GM21381 (cell line): ENCODE measurements around the gene EHD1.
"Not testable (repeated sequence)": the region's sequence is repeated elsewhere in the genome, so short reads cannot be mapped to it uniquely, and the experiment has no call there.

ENCODE experiments used
- ATAC-seq: cut with Tn5 transposase; IDR thresholded peaks from one replicate; pipeline ENCODE4 v1.9.1; 2021; ENCODE audit warnings: mild to moderate bottlenecking, moderate library complexity; ENCODE audit not compliant: unreplicated experiment

EHD1 gene

GRCh38 chr11:64832467-64833197 lies 45.8 kb downstream of the EHD1 start:
- no peak for ATAC-seq

- ATAC-seq, result no peak
Observed at GRCh38 chr11:64831411-64831891, 47.0 kb downstream of the EHD1 start.

DNA sequence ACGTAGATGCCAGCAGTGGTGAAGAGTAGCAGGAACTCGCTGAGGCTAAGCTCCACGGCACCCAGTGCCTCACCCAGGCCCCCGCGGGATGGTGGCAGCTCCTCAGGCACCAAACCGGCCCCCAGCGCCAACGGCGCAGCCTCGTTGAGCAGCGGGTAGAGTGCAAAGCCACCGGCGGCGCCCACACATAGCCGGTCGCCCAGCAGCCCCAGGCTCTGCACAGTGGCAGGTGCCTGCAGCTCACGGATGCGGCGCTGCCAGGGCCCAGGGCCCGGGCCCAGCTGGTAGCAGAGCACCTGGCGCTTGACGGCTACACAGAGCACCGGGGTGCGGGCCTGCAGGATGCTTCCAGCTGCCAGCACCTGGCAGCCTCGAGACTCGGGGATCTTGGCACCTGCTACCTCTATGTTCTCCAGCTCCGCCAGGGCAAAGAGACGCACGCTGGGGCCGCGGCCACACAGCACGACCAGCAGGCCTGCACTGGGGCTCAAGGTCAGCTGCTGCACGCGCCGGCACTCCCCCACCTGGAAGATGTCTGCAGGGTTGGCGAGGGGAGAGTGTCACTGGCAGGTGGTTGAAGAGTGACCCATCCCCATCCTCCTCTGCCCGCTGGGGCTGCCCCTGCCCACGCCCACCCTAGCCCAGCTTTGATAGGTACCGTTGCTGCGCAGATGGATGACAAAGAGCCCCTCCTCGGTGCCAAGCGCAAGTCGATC lies 48.7 kb downstream of the EHD1 start:
- ATAC-seq, result no peak

GRCh38 chr11:64827451-64827839 lies 51.0 kb downstream of the EHD1 start:
- no peak for ATAC-seq

- ATAC-seq, result no peak
Observed at GRCh38 chr11:64826578-64827450, 51.6 kb downstream of the EHD1 start.

GRCh38 chr11:64826062-64826461 lies 52.4 kb downstream of the EHD1 start:
- ATAC-seq, result no peak

- no peak for ATAC-seq
Observed at GRCh38 chr11:64823568-64824119, 54.8 kb downstream of the EHD1 start.

DNA sequence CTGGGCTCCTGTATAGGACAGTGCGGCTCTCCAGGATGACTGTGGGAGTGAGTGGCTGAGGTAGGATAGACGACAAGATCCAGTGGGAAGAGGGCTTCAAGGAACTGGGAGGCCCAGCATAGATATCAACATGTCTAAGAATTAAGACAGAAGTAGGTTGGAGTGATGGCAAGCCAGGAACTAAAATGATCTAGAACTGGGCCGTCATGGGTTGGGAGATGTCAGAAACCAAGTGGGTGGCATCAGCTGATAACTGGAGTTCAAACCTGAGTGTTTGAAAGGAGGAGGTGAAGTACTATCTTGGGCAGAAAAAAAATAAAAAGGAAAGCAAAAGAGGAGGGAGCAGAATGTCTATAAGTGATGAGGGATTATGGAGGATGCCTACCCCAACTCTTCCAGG lies 60.9 kb downstream of the EHD1 start:
- no peak for ATAC-seq

DNA sequence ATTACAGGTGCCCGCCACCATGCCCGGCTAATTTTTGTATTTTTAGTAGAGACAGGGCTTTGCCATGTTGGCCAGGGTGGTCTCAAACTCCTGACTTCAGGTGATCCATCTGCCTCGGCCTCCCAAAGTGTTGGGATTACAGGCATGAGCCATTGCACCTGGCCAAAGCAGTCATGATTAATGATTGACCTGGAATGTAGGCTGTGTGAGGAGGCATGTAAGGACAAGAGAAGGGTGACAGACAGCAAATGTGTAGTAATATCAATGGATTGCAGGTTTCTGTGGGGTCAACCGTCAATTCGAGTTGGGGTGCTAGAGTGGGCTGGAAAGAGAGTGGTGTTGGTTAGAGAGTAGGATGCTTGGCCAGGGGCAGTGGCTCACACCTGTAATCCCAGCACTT lies 63.0 kb downstream of the EHD1 start:
- not testable (repeated sequence) for ATAC-seq

DNA sequence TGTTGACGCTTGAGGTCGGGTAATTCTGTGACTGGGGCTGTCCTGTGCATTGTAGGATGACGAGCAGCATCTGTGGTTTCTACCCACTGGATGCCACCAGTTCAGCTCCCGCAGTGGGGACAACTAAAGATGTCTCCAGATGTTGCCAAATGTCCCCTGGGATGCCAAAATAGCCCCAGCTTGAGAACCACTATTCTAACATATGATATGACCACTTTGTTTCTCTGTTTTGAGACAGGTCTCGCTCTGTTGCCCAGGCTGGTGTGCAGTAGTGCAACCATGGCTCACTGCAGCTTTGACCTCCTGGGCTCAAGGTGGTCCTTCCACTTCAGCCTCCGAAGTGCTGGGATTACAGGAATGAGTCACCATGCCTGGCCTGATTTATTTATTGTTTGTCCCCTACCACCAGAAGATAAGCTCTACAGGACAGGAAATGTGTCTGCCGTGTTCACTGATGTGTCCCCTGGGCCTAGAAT lies 63.7 kb downstream of the EHD1 start:
- ATAC-seq, result peak; percentile 44

DNA sequence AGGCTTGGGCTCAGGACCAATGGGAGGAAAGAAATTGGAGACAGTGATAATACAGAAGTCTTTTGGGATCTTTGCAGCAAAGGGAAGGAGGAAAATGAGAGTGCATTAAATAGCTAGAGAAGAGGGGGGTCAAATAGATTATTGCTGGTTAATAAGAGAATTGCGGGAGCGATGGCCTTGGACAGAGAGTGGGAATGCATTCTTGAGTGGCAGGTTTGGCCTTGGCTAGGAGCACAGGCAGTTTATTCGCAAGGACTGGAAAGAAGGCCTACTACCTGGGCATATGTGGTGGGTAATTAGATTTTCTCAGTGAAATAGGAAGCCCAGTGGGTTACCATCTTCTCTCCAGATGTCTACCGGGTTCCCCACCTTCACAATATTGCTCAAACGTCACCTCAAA lies 64.6 kb downstream of the EHD1 start:
- no peak for ATAC-seq

GRCh38 chr11:64810891-64811272 lies 67.5 kb downstream of the EHD1 start:
- ATAC-seq, result no peak

DNA sequence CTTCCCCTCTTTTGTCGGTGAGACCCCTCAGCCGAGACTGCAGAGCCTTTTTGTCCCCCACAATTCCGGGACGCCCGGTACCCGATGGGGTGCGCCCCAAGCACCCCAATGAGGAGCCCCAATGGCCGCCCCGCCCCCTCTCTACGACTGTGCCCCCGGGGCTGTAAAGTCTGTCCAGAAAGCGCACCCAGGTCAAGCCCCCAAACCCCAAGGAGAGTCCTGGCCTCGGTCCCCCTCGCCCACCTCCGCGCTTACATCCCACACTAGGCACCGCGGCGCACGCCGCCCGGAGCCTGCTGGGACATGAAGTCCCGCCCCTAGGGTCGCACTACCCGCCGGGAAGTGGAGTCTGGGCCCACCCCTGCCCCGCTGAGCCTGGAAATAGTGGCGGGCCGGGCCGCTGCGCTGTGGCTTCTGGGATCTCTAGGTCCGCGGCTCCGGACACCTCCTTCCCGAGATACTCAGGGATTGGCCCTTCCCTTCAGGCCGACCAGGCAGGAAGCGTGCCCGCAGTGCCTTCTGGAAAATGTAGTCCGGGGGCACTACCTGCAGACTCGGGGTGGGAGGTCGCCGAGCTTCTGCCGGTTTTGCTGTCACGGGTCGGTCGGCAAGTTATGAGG lies 68.0 kb downstream of the EHD1 start, which contains the start of gene MEN1:
Gene MEN1 (minus strand): TSS at position 281 of the 620 bp plus-strand sequence. CDS start 442 bp downstream, outside the sequence.
- ATAC-seq, result peak; percentile 75

- no peak for ATAC-seq
Observed at GRCh38 chr11:64809781-64810241, 68.6 kb downstream of the EHD1 start.

- no peak for ATAC-seq
Observed at GRCh38 chr11:64805481-64805880, 72.9 kb downstream of the EHD1 start.

GRCh38 chr11:64804346-64805210 lies 73.8 kb downstream of the EHD1 start:
- ATAC-seq, result no peak

GRCh38 chr11:64803846-64804345 lies 74.5 kb downstream of the EHD1 start:
- ATAC-seq, result no peak

DNA sequence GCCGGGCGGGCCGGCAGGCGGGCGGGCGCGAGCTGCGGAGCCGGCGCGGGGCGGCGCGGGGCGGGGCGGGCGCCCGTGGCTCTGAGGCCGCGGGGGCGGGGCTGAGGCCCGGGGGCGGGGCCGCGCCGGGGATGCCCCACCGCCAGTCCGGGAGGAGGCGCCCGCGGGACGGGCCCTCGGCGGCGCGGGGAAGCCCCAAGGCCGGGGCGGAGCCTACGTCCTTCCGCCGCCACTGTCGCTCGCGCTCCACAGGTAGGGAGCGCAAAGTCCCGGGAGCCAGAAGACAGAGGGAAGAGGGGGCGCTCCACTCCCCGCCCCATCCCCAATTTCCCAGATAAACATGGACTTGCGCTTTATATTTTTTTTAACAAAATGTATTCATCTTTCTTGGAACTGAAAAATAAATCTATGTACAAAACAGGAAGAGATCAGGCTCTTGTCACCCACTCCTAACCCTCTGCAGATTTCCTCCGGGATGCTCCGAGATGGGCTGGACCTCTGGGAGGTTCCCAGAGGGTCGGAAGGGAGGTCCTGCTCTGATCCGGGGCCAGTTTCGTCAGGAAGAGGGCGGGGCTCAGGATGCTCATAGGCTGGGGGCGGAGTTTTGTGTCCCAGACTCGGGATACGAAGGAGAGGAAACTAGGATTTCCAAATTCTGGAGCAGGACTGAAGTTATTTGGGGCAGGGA lies 75.1 kb downstream of the EHD1 start, which contains the start of gene MAP4K2:
Gene MAP4K2 (minus strand): TSS at position 57 of the 688 bp plus-strand sequence. CDS start 65 bp downstream, outside the sequence.
- peak; percentile 60 for ATAC-seq
